ENCODE results near the gene SGK2.

- TF ChIP-seq, protein P1, sequence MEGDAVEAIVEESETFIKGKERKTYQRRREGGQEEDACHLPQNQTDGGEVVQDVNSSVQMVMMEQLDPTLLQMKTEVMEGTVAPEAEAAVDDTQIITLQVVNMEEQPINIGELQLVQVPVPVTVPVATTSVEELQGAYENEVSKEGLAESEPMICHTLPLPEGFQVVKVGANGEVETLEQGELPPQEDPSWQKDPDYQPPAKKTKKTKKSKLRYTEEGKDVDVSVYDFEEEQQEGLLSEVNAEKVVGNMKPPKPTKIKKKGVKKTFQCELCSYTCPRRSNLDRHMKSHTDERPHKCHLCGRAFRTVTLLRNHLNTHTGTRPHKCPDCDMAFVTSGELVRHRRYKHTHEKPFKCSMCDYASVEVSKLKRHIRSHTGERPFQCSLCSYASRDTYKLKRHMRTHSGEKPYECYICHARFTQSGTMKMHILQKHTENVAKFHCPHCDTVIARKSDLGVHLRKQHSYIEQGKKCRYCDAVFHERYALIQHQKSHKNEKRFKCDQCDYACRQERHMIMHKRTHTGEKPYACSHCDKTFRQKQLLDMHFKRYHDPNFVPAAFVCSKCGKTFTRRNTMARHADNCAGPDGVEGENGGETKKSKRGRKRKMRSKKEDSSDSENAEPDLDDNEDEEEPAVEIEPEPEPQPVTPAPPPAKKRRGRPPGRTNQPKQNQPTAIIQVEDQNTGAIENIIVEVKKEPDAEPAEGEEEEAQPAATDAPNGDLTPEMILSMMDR (conservative IDR thresholded peaks at IDR 0.05; ENCODE audit: low read depth in 2 of 2), result no peak
- no peak for TF ChIP-seq EZH2 (IDR thresholded peaks at IDR 0.05; ENCODE audit: low read depth, unreplicated experiment)
These were observed 14.3 kb upstream of the SGK2 start for GRCh38 chr20:43544501-43544900.

Measured in GM23338 (cell line).